Measurements from ENCODE around the gene RNF41. TPM values are rescaled to one million over a fixed set of nuclear protein-coding genes. Genes with fewer than 3 reads are reported as not detected.

RNF41 gene
- total RNA-seq, 6 experiments from 2014 or later: 65.9 to 103 (median 71.2) TPM

DNA sequence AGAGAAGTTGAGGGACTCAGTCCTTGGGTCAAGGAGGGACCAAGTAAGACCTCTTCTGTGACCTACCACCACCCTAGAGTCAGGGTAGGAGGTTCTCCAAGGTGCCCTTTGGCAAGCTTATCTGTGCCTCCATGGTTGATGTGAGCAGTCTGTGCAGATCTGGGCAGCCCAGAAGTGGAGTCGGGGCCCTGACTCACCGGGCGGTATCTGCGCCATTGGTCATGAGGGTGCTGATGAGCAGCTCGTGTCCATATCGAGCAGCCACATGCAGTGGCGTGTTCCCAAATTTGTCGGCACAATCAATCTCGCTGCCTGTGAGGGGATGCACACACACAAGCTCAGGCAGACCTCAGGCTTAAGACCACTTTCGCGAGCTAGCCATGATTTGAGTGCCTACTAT is 31.4 kb upstream of the RNF41 start:
- Mint-ChIP-seq H3K27me3 (ENCODE audit: insufficient read depth) (no peaks in the 10 kb centered on the region), H3K4me1 (ENCODE audit: low read depth) (peaks cover 23% of the 10 kb centered on the region), H3K4me3 (no peak overlapping the region), H3K36me3 (ENCODE audit: low read depth) (peaks cover 50% of the 10 kb centered on the region), H3K9me3 (no peaks in the 10 kb centered on the region), H3K27ac (no peak overlapping the region)
- DNase-seq: no peak
- TF ChIP-seq, protein P1, sequence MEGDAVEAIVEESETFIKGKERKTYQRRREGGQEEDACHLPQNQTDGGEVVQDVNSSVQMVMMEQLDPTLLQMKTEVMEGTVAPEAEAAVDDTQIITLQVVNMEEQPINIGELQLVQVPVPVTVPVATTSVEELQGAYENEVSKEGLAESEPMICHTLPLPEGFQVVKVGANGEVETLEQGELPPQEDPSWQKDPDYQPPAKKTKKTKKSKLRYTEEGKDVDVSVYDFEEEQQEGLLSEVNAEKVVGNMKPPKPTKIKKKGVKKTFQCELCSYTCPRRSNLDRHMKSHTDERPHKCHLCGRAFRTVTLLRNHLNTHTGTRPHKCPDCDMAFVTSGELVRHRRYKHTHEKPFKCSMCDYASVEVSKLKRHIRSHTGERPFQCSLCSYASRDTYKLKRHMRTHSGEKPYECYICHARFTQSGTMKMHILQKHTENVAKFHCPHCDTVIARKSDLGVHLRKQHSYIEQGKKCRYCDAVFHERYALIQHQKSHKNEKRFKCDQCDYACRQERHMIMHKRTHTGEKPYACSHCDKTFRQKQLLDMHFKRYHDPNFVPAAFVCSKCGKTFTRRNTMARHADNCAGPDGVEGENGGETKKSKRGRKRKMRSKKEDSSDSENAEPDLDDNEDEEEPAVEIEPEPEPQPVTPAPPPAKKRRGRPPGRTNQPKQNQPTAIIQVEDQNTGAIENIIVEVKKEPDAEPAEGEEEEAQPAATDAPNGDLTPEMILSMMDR (IDR thresholded peaks at IDR 0.05): no peak

GRCh38 chr12:56252649-56253048 is 30.9 kb upstream of the RNF41 start:
- Mint-ChIP-seq H3K4me3 (no peak overlapping the region), H3K27me3 (ENCODE audit: insufficient read depth) (no peaks in the 10 kb centered on the region), H3K4me1 (ENCODE audit: low read depth) (peaks cover 23% of the 10 kb centered on the region), H3K36me3 (ENCODE audit: low read depth) (peaks cover 50% of the 10 kb centered on the region), H3K27ac (no peak overlapping the region), H3K9me3 (no peaks in the 10 kb centered on the region)
- TF ChIP-seq, protein P1 (IDR thresholded peaks at IDR 0.05): no peak
- DNase-seq: no peak

DNA sequence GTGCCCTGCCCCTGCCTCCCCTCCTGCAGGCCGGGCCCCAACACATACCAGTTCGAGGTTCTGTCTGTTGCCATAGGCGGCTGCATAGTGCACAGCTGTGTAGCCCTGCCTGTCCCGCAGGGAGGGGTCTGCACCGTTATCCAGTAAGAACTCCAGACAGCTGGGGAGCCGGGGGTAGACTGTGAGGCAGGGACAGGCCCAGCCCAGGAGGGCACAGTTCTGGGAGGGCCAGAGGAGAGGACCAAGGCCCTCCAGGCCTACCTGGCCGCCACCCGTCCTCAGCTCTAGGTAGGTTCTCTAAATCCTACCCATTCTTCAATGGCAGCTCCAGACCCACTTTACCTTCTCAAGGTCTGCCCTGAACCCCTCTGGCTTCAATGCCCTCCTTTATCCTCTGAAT is 27.0 kb upstream of the RNF41 start:
- no peak for DNase-seq
- Mint-ChIP-seq H3K4me1 (ENCODE audit: low read depth) (no peaks in the 10 kb centered on the region), H3K27me3 (ENCODE audit: insufficient read depth) (no peaks in the 10 kb centered on the region), H3K36me3 (ENCODE audit: low read depth) (peaks cover 28% of the 10 kb centered on the region), H3K27ac (no peak overlapping the region), H3K9me3 (no peaks in the 10 kb centered on the region), H3K4me3 (no peak overlapping the region)
- TF ChIP-seq, protein P1 (IDR thresholded peaks at IDR 0.05): no peak

DNA sequence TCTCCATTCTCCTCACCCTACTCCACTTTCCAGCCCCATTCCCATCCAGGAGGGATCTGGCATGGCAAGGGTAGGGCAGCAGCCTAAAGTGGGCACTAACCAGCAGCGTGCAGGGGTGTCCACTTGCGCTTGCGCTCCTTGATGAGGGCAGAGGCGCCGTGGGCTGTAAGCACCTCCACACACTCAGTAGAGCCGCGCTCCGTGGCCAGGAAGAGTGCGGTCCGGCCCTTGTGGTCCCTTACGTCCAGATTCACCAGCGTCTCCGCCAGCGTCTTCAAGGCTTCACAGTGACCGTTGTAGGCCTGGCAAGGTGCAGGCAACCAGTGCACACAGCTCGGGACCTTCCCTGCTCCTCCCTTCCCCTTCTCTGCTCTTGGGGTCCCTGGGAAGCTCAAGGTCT is 26.2 kb upstream of the RNF41 start:
- TF ChIP-seq, protein P1 (IDR thresholded peaks at IDR 0.05): no peak
- DNase-seq: no peak
- H3K27ac Mint-ChIP-seq: no peak overlapping the region
- H3K9me3 Mint-ChIP-seq: no peaks in the 10 kb centered on the region
- peaks cover 22% of the 10 kb centered on the region for H3K36me3 Mint-ChIP-seq (ENCODE audit: low read depth)
- H3K4me1 Mint-ChIP-seq (ENCODE audit: low read depth): no peaks in the 10 kb centered on the region
- no peaks in the 10 kb centered on the region for H3K27me3 Mint-ChIP-seq (ENCODE audit: insufficient read depth)
- no peak overlapping the region for H3K4me3 Mint-ChIP-seq

GRCh38 chr12:56244494-56244893 is 22.8 kb upstream of the RNF41 start:
- DNase-seq: no peak
- H3K4me3 Mint-ChIP-seq: no peak overlapping the region
- no peaks in the 10 kb centered on the region for H3K9me3 Mint-ChIP-seq
- no peak overlapping the region for H3K27ac Mint-ChIP-seq
- TF ChIP-seq, protein P1 (IDR thresholded peaks at IDR 0.05): no peak
- no peaks in the 10 kb centered on the region for H3K27me3 Mint-ChIP-seq (ENCODE audit: insufficient read depth)
- H3K36me3 Mint-ChIP-seq (ENCODE audit: low read depth): peaks cover 17% of the 10 kb centered on the region; the same call in 1 of the 2 replicates
- no peaks in the 10 kb centered on the region for H3K4me1 Mint-ChIP-seq (ENCODE audit: low read depth)

DNA sequence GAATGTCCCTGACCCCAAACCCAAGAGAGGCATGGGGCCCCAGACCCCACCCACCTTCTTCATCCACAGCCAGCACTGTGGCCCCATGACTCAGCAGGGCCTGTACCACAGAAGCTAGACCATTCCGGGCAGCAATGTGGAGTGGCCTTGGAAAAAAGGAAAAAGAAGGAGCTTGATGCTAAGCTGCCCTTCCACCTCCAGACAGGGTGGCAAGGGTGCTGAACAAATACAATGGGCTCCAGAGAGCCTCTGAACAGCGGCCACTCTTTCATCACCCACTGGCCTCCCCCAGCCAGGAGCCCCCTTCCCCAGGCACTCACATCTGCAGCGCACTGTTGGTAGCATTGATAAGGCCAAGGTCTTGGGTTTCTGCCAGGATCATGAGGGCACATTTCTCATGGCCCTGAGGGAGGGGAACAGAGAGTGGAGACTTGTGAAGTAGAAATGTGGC is 22.0 kb upstream of the RNF41 start:
- H3K4me3 Mint-ChIP-seq: no peak overlapping the region
- no peaks in the 10 kb centered on the region for H3K9me3 Mint-ChIP-seq
- no peak for DNase-seq
- peaks cover 12% of the 10 kb centered on the region; the same call in 1 of the 2 replicates for H3K36me3 Mint-ChIP-seq (ENCODE audit: low read depth)
- no peaks in the 10 kb centered on the region for H3K27me3 Mint-ChIP-seq (ENCODE audit: insufficient read depth)
- peak overlapping the region; percentile 31; the same call in 1 of the 2 replicates for H3K27ac Mint-ChIP-seq
- TF ChIP-seq, protein P1 (IDR thresholded peaks at IDR 0.05): no peak
- no peaks in the 10 kb centered on the region for H3K4me1 Mint-ChIP-seq (ENCODE audit: low read depth)
